ENCODE data around the gene ACADVL. TPM values are rescaled to one million over a fixed set of nuclear protein-coding genes. Genes with fewer than 3 reads are reported as not detected.
A peak's percentile ranks its signal among the peaks of the same experiment; 100 is the strongest.

Gene ACADVL
- total RNA-seq, 1 experiment from 2014 or later: 245 TPM

DNA sequence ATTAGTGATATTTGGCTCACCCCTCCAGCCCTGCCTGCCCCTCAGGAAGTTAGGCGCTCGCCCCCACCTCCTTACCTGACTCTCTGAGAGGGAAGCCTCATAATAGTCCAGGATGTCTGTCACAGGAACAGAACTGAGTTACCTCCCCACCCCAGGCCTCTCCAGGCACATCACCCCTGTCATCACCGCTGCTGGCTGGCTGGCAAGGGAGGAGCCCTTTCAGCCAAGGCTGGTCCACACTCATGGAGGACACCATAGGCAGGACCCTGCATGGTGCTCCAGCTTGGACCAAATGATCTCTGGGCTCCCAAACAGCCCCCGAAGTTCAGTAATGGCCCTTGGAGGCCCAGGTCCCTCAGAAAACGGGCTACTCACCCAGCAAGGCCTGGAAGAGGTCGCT is 1.6 kb upstream of the ACADVL start:
- Histone ChIP-seq H3K4me2 (ENCODE audit: low read depth, low read length, poor library complexity, severe bottlenecking) (peak overlapping the region; percentile 73), H3K9me2 (replicated peaks; ENCODE audit: insufficient read depth, low read length) (no peaks in the 10 kb centered on the region), H3K79me2 (ENCODE audit: low read length) (peaks cover 40% of the 10 kb centered on the region), H3K27me3 (ENCODE audit: low read length) (no peaks in the 10 kb centered on the region), H4K20me1 (ENCODE audit: insufficient read depth, low read depth, low read length) (peaks cover 19% of the 10 kb centered on the region; the same call in 1 of the 2 replicates), H3K36me3 (ENCODE audit: insufficient read depth, low read length) (peaks cover 4% of the 10 kb centered on the region; the same call in 1 of the 2 replicates), H3K9me3 (ENCODE audit: low read length) (no peaks in the 10 kb centered on the region), H2AFZ (ENCODE audit: low read length) (no peak overlapping the region), H3K9ac (ENCODE audit: low read length) (peak overlapping the region; percentile 83), H3K27ac (ENCODE audit: low read length) (peak overlapping the region; percentile 87), H3K4me3 (ENCODE audit: low read length) (peak overlapping the region; percentile 91), H3K4me1 (ENCODE audit: low read length) (peaks cover 84% of the 10 kb centered on the region)
- DNase-seq: no peak

DNA sequence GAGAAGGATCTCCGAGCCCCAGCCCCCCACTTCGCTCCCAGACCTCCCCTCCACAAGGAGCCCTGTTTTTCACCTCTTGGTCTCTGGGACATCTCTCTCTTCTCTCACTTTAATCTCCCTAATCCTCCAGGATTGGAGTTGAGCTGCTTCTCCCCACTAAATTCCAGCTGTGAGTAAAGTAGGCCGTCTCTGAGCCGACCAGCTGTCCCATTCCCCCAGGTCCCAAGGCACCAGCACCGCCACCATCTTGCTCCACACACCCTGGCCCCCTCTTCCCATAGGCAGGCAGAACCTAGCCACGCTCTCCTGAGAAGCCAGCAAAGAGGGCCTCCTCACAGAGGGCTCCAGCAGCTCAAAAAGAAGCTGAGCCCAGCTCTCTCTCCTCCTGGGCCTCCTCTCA is 980 bp upstream of the ACADVL start:
- Histone ChIP-seq H3K27ac (ENCODE audit: low read length) (peak overlapping the region; percentile 87), H3K4me2 (ENCODE audit: low read depth, low read length, poor library complexity, severe bottlenecking) (peak overlapping the region; percentile 98), H3K27me3 (ENCODE audit: low read length) (no peaks in the 10 kb centered on the region), H3K9ac (ENCODE audit: low read length) (peak overlapping the region; percentile 95; the same call in 1 of the 2 replicates), H3K4me1 (ENCODE audit: low read length) (peaks cover 82% of the 10 kb centered on the region), H2AFZ (ENCODE audit: low read length) (no peak overlapping the region), H3K79me2 (ENCODE audit: low read length) (peaks cover 34% of the 10 kb centered on the region), H4K20me1 (ENCODE audit: insufficient read depth, low read depth, low read length) (peaks cover 13% of the 10 kb centered on the region; the same call in 1 of the 2 replicates), H3K9me2 (replicated peaks; ENCODE audit: insufficient read depth, low read length) (no peaks in the 10 kb centered on the region), H3K9me3 (ENCODE audit: low read length) (no peaks in the 10 kb centered on the region), H3K4me3 (ENCODE audit: low read length) (peak overlapping the region; percentile 88; the same call in 1 of the 2 replicates), H3K36me3 (ENCODE audit: insufficient read depth, low read length) (peaks cover 8% of the 10 kb centered on the region; the same call in 1 of the 2 replicates)
- DNase-seq: no peak

DNA sequence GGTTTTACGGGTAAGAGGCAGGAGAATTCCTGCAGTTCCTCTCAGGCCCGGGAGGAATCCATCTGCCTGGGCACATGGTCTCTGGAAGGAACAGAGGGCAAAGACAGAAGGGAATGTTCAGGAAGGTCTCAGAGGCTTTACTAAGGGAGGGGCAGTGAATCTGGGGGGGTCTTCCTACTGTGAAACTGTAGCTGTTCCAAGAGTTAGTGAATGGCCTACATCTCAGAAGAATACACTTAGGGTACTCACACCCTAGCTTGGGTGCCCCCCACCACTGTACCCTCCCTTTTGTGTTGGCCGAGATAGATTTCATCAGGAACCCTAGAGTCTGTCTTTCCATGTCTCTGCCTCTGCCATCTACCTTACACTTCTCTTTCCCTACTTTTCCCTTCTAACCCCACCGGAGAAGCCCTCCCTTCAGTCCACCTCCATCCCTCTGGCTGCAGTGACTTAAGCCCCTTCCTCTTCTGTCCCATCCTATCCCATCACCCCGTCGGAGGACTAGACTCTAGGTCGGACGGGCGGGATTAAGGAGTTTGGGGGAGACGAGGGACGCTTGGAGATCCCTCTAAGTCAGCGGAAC is 418 bp upstream of the ACADVL start:
- H3K79me2 ChIP-seq (ENCODE audit: low read length): peaks cover 30% of the 10 kb centered on the region
- H2AFZ ChIP-seq (ENCODE audit: low read length): peak overlapping the region; percentile 80; the same call in 1 of the 2 replicates
- H3K36me3 ChIP-seq (ENCODE audit: insufficient read depth, low read length): peaks cover 8% of the 10 kb centered on the region; the same call in 1 of the 2 replicates
- DNase-seq: no peak
- no peaks in the 10 kb centered on the region for H3K9me2 ChIP-seq (replicated peaks; ENCODE audit: insufficient read depth, low read length)
- H3K9ac ChIP-seq (ENCODE audit: low read length): peak overlapping the region; percentile 95
- peak overlapping the region; percentile 88 for H3K4me3 ChIP-seq (ENCODE audit: low read length)
- H3K4me1 ChIP-seq (ENCODE audit: low read length): peaks cover 78% of the 10 kb centered on the region
- H3K27ac ChIP-seq (ENCODE audit: low read length): peak overlapping the region; percentile 87
- peaks cover 10% of the 10 kb centered on the region; the same call in 1 of the 2 replicates for H4K20me1 ChIP-seq (ENCODE audit: insufficient read depth, low read depth, low read length)
- H3K9me3 ChIP-seq (ENCODE audit: low read length): no peaks in the 10 kb centered on the region
- H3K4me2 ChIP-seq (ENCODE audit: low read depth, low read length, poor library complexity, severe bottlenecking): peak overlapping the region; percentile 98
- H3K27me3 ChIP-seq (ENCODE audit: low read length): no peaks in the 10 kb centered on the region

DNA sequence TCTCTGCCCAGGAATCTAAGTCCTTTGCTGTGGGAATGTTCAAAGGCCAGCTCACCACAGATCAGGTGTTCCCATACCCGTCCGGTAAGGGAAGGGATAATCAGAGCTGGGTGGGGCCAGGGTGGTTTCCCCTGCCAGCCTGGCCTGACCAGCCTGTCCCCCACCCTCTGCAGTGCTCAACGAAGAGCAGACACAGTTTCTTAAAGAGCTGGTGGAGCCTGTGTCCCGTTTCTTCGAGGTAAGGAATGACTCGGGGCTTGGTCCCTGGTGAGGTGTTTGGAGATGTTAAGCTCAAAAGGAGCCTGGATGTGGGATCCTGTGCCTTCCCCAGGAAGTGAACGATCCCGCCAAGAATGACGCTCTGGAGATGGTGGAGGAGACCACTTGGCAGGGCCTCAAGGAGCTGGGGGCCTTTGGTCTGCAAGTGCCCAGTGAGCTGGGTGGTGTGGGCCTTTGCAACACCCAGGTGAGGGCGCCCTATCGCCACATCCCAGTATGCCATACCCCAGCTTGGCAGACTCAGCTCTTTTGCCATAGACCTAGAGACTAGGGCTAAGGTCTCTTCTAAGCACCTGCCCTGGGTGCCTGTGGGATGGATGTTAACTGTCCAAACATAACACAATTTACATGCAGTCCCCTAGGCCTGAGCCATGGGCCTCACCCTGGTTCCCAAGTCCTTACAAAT is 997 bp downstream of the ACADVL start:
- Histone ChIP-seq H3K9me2 (replicated peaks; ENCODE audit: insufficient read depth, low read length) (no peaks in the 10 kb centered on the region), H3K27ac (ENCODE audit: low read length) (peak overlapping the region; percentile 87), H2AFZ (ENCODE audit: low read length) (no peak overlapping the region), H4K20me1 (ENCODE audit: insufficient read depth, low read depth, low read length) (peaks cover 7% of the 10 kb centered on the region; the same call in 1 of the 2 replicates), H3K27me3 (ENCODE audit: low read length) (no peaks in the 10 kb centered on the region), H3K36me3 (ENCODE audit: insufficient read depth, low read length) (peaks cover 8% of the 10 kb centered on the region; the same call in 1 of the 2 replicates), H3K4me2 (ENCODE audit: low read depth, low read length, poor library complexity, severe bottlenecking) (peak overlapping the region; percentile 98), H3K9ac (ENCODE audit: low read length) (peak overlapping the region; percentile 95), H3K4me1 (ENCODE audit: low read length) (peaks cover 67% of the 10 kb centered on the region), H3K79me2 (ENCODE audit: low read length) (peaks cover 24% of the 10 kb centered on the region), H3K4me3 (ENCODE audit: low read length) (peak overlapping the region; percentile 88), H3K9me3 (ENCODE audit: low read length) (no peaks in the 10 kb centered on the region)
- DNase-seq: peak; percentile 89

DNA sequence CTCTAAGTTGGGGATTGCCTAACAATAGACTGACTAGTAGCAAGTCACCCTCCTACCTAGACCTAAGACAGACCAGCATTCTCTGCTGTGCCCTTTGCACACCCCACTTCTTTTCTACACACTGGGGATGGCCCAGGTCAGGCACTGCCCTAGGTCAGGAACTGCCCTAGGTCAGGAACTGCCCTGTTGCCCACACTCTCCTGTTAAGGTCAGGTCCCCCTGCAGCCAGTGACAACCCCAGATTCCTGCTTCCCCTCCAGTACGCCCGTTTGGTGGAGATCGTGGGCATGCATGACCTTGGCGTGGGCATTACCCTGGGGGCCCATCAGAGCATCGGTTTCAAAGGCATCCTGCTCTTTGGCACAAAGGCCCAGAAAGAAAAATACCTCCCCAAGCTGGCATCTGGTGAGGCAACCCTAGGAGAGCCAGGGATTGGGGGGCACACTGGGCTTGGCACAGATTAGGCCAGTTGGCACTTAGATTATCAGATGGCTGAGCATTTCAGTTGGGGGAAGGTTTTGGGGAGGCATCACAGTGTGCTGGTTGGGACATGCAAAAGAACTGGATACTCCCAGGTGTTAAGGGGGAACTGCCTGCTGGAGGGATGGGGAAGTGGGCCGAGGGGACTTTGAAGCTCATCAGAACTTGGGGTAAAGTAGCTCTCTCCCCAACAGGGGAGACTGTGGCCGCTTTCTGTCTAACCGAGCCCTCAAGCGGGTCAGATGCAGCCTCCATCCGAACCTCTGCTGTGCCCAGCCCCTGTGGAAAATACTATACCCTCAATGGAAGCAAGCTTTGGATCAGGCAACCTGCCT is 1.7 kb downstream of the ACADVL start:
- H4K20me1 ChIP-seq (ENCODE audit: insufficient read depth, low read depth, low read length): peaks cover 7% of the 10 kb centered on the region; the same call in 1 of the 2 replicates
- DNase-seq: peak; percentile 57
- H3K4me2 ChIP-seq (ENCODE audit: low read depth, low read length, poor library complexity, severe bottlenecking): peak overlapping the region; percentile 98
- peaks cover 11% of the 10 kb centered on the region for H3K36me3 ChIP-seq (ENCODE audit: insufficient read depth, low read length)
- peaks cover 16% of the 10 kb centered on the region for H3K79me2 ChIP-seq (ENCODE audit: low read length)
- H2AFZ ChIP-seq (ENCODE audit: low read length): no peak overlapping the region
- H3K4me1 ChIP-seq (ENCODE audit: low read length): peaks cover 60% of the 10 kb centered on the region
- H3K9me3 ChIP-seq (ENCODE audit: low read length): no peaks in the 10 kb centered on the region
- H3K4me3 ChIP-seq (ENCODE audit: low read length): peak overlapping the region; percentile 88; the same call in 1 of the 2 replicates
- no peaks in the 10 kb centered on the region for H3K27me3 ChIP-seq (ENCODE audit: low read length)
- H3K9ac ChIP-seq (ENCODE audit: low read length): peak overlapping the region; percentile 95
- H3K27ac ChIP-seq (ENCODE audit: low read length): peak overlapping the region; percentile 56
- H3K9me2 ChIP-seq (replicated peaks; ENCODE audit: insufficient read depth, low read length): no peaks in the 10 kb centered on the region

DNA sequence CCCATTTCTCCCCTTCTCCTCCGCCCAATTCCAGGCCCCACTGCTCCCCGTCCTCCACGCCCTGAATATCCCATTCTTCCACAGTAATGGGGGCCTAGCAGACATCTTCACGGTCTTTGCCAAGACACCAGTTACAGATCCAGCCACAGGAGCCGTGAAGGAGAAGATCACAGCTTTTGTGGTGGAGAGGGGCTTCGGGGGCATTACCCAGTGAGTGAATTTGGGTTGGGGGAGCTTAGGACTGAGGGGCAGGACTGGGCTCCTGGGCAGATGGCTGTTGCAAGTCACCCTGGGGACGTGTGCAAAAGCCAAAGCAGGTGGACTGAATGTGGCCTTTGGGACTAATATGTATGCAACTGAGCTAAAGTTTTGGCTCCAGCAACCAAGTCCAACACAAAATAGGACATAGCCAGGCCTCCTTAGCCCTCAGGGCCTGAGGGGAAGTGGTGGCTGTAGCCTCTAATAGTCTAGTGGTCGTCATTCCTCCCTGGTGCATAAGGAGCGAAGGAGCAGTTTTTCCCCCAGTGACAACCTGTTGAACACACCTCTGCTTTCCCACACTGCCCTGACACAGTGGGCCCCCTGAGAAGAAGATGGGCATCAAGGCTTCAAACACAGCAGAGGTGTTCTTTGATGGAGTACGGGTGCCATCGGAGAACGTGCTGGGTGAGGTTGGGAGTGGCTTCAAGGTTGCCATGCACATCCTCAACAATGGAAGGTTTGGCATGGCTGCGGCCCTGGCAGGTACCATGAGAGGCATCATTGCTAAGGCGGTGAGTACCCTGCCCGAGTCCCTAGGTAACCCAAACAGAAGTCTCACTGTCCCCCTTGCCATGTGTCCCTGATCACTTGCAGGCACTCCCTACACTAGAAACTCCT is 2.6 kb downstream of the ACADVL start:
- Histone ChIP-seq H3K27ac (ENCODE audit: low read length) (peak overlapping the region; percentile 56; the same call in 1 of the 2 replicates), H4K20me1 (ENCODE audit: insufficient read depth, low read depth, low read length) (peaks cover 7% of the 10 kb centered on the region; the same call in 1 of the 2 replicates), H3K27me3 (ENCODE audit: low read length) (no peaks in the 10 kb centered on the region), H3K4me2 (ENCODE audit: low read depth, low read length, poor library complexity, severe bottlenecking) (no peak overlapping the region), H3K9me2 (replicated peaks; ENCODE audit: insufficient read depth, low read length) (no peaks in the 10 kb centered on the region), H3K4me1 (ENCODE audit: low read length) (peaks cover 54% of the 10 kb centered on the region), H3K36me3 (ENCODE audit: insufficient read depth, low read length) (peaks cover 13% of the 10 kb centered on the region), H3K79me2 (ENCODE audit: low read length) (peaks cover 10% of the 10 kb centered on the region), H3K9ac (ENCODE audit: low read length) (peak overlapping the region; percentile 95; the same call in 1 of the 2 replicates), H3K9me3 (ENCODE audit: low read length) (no peaks in the 10 kb centered on the region), H3K4me3 (ENCODE audit: low read length) (no peak overlapping the region), H2AFZ (ENCODE audit: low read length) (no peak overlapping the region)
- DNase-seq: no peak

DNA sequence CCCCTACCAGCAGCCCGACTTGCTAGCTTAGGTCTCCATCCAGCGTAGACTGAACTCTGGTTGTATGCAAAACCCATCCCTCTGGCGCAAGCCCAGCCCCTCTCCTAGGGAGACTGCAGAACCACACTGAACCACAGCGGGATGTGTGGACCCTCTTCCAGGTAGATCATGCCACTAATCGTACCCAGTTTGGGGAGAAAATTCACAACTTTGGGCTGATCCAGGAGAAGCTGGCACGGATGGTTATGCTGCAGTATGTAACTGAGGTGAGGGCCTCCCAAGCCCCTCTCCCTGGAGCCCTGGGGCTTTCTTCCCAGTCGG is 3.2 kb downstream of the ACADVL start:
- H3K36me3 ChIP-seq (ENCODE audit: insufficient read depth, low read length): peaks cover 14% of the 10 kb centered on the region
- no peak overlapping the region for H3K9ac ChIP-seq (ENCODE audit: low read length)
- no peaks in the 10 kb centered on the region for H3K9me3 ChIP-seq (ENCODE audit: low read length)

More for the DNA sequence above, 3.2 kb downstream of the ACADVL start:
- H3K4me3 ChIP-seq (ENCODE audit: low read length): no peak overlapping the region
- peaks cover 7% of the 10 kb centered on the region; the same call in 1 of the 2 replicates for H4K20me1 ChIP-seq (ENCODE audit: insufficient read depth, low read depth, low read length)
- no peaks in the 10 kb centered on the region for H3K27me3 ChIP-seq (ENCODE audit: low read length)
- H3K9me2 ChIP-seq (replicated peaks; ENCODE audit: insufficient read depth, low read length): no peaks in the 10 kb centered on the region
- H3K79me2 ChIP-seq (ENCODE audit: low read length): peaks cover 10% of the 10 kb centered on the region
- H3K27ac ChIP-seq (ENCODE audit: low read length): no peak overlapping the region
- no peak for DNase-seq
- H3K4me1 ChIP-seq (ENCODE audit: low read length): peaks cover 49% of the 10 kb centered on the region
- no peak overlapping the region for H3K4me2 ChIP-seq (ENCODE audit: low read depth, low read length, poor library complexity, severe bottlenecking)
- H2AFZ ChIP-seq (ENCODE audit: low read length): no peak overlapping the region
